GM19240 (cell line): ENCODE data around the gene DTNBP1.
"Not testable (repeated sequence)": the region's sequence is repeated elsewhere in the genome, so short reads cannot be mapped to it uniquely, and the experiment has no call there.

Source experiments
- DNase-seq: peaks from one replicate; pipeline ENCODE4 v3.0.0; 2011; ENCODE audit warnings: low spot score; ENCODE audit not compliant: insufficient read length

DTNBP1 gene

GRCh38 chr6:15561447-15562199 is 101.2 kb downstream of the DTNBP1 start:
- DNase-seq = no peak

- no peak for DNase-seq
Measured at GRCh38 chr6:15560713-15561112, 102.1 kb downstream of the DTNBP1 start.

GRCh38 chr6:15557174-15557573 is 105.7 kb downstream of the DTNBP1 start:
- no peak for DNase-seq

- DNase-seq = no peak
Measured at GRCh38 chr6:15556711-15557110, 106.1 kb downstream of the DTNBP1 start.

GRCh38 chr6:15555101-15556038 is 107.5 kb downstream of the DTNBP1 start:
- DNase-seq = no peak

- no peak for DNase-seq
Measured at GRCh38 chr6:15554728-15555100, 108.1 kb downstream of the DTNBP1 start.

- no peak for DNase-seq
Measured at GRCh38 chr6:15553736-15554294, 109.0 kb downstream of the DTNBP1 start.

GRCh38 chr6:15553031-15553430 is 109.8 kb downstream of the DTNBP1 start:
- no peak for DNase-seq

- no peak for DNase-seq
Measured at GRCh38 chr6:15551798-15552197, 111.0 kb downstream of the DTNBP1 start.

- no peak for DNase-seq
Measured at GRCh38 chr6:15551262-15551661, 111.6 kb downstream of the DTNBP1 start.

GRCh38 chr6:15550546-15551123 is 112.2 kb downstream of the DTNBP1 start:
- no peak for DNase-seq

- DNase-seq = no peak
Measured at GRCh38 chr6:15549371-15549770, 113.5 kb downstream of the DTNBP1 start.

- no peak for DNase-seq
Measured at GRCh38 chr6:15547400-15547799, 115.4 kb downstream of the DTNBP1 start.

GRCh38 chr6:15546591-15546990 is 116.2 kb downstream of the DTNBP1 start:
- DNase-seq = no peak

- no peak for DNase-seq
Measured at GRCh38 chr6:15544321-15544900, 118.4 kb downstream of the DTNBP1 start.

- DNase-seq = not testable (repeated sequence)
Measured at GRCh38 chr6:15543332-15543917, 119.4 kb downstream of the DTNBP1 start.

- DNase-seq = no peak
Measured at GRCh38 chr6:15539722-15540270, 123.0 kb downstream of the DTNBP1 start.

- no peak for DNase-seq
Measured at GRCh38 chr6:15538766-15539495, 123.9 kb downstream of the DTNBP1 start.

GRCh38 chr6:15538106-15538505 is 124.7 kb downstream of the DTNBP1 start:
- no peak for DNase-seq
